GM18511 (cell line): ENCODE measurements around the gene ARHGEF10L.

ENCODE experiments used
- ATAC-seq: cut with Tn5 transposase; IDR thresholded peaks from one replicate; pipeline ENCODE4 v1.9.1; 2021; ENCODE audit warnings: mild to moderate bottlenecking, moderate library complexity; ENCODE audit not compliant: unreplicated experiment

ARHGEF10L gene

GRCh38 chr1:17588048-17588871 lies 48.8 kb downstream of the ARHGEF10L start:
- ATAC-seq = no peak

- ATAC-seq = no peak
Measured at GRCh38 chr1:17591814-17592430, 52.4 kb downstream of the ARHGEF10L start.

GRCh38 chr1:17594026-17594425 lies 54.5 kb downstream of the ARHGEF10L start:
- no peak for ATAC-seq

DNA sequence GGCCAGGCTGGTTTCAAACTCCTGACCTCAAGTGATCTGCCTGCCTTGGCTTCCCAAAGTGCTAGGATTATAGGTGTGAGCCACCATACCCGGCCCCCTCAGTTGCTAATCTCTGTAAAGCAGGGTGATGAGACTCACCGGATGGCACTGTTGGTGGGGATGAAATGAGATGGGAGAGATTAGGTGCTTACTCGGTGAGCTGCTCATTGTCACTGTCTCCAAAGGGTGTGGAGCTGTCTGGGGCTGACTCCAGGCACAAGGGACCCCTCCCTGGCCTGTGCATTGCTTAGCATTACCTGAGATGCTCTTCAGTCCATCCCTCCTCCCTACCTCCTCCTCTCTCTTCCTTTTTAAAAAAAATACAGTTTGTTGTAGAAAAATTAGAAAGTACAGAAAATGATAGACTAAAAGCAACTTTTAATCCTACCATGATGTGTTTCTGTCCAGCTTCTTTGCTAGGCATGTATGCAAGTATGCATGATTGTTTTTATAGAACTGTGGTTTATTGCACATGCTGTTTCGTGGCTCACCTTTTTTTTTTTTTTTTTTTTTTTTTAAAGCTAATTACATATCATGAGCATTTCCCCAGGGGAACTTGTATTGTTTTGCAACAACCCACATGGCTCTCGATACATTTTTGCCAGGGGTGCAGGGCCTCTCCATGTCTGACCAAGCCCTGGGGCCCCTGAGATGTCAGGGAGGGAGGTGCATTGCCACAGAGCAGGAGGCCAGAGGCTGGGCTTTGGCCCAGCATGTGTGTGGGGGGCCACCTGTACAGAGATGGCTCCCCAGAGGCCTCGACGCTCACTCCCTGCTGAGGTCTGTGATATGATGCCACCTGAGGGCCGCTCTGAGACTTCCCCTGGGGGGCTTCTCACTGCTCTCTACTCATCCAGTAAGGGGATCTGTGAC lies 55.4 kb downstream of the ARHGEF10L start:
- ATAC-seq = no peak

DNA sequence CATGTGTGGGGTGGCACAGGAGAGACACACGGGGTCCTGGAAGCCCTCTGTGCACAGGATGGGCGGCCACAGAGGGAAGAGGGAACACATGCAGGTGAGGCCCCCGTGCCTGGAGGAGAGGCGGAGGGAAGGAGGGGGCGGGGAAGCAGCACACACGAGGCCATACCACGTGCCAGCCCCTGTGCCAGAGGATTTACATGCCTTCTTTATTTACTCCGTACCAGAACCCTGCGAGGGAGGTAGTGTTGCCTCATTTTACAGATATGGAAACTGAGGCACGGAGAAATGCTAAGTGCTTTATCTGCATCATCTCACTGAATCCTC lies 56.1 kb downstream of the ARHGEF10L start:
- ATAC-seq = no peak

DNA sequence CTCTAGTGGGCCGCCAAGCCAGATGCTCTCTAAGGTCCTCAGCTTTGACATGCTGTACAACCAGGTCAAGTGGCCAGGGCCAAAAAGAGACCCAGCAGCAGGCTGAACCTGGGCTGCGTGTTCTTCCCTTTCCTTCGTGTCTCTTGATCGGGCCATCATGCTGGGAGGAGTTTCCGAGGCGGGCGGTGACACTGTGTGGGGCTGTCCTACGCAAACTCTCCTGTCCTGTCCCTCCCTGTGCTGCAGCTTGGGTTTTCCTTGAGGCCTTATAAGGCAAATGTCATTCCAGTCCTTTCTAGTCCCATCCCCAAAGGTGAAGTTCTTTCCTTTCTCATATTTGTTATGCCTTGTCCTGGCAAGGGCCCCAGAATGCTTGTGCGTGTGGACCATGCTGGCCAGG lies 56.7 kb downstream of the ARHGEF10L start:
- ATAC-seq = no peak

DNA sequence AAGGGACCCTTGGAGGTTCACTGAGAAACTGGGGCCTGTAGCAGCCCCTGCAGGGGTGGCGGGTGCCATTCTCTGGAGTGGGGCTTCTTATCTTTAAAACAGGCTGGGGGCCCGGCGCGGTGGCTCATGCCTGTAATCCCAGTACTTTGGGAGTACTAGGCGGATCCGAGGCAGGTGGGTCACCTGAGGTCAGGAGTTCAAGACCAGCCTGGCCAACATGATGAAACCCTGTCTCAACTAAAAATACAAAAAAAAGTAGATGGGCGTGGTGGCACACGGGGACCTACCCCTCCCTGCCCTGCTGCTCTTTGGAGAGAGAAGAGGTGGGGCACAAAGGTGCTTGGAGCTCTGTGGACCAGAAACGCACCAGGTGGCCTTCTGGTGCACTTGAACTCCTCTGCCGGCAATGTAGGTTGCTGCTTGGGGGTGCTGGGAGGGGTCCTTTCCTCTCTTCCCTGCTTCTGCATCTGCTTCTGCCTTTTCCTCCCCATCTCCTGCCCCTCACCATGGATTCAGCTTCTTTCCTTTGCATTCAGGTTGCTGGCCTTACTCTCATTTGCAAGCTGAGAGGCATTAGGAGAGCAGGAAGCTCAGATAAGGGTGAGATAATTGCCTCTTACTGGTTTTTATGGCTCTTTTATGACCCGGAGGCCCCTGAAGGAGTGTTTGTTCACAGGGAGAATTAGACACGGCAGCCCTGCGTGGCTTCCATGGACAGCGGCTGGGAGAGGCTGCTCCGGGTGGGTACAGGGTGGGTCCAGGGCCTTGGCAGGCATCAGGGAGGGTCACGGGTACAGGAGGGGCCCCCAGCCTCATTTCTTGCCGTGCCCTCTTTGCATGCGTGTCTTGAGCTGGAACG lies 57.4 kb downstream of the ARHGEF10L start:
- no peak for ATAC-seq

DNA sequence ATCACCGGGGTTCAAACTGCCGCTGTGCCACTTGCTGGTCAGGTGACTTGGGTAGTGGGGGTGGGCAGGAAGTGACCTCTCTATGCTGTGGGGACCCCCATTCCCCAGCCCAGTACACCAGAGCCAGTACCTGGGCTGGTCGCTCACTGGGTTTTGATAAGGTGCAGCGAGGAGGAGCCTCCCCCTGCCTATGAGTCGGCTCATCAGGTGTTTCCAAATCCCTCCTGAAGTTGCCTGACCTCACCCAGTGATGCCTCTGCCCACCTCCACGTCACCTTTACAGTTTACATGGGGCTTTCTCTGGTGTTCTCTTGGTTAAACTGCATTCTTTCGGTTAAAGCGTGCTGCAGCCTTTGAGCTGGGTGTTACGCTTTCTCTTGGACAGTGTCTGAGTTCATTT lies 58.2 kb downstream of the ARHGEF10L start:
- ATAC-seq = no peak

- ATAC-seq = no peak
Measured at GRCh38 chr1:17598251-17598650, 58.8 kb downstream of the ARHGEF10L start.

DNA sequence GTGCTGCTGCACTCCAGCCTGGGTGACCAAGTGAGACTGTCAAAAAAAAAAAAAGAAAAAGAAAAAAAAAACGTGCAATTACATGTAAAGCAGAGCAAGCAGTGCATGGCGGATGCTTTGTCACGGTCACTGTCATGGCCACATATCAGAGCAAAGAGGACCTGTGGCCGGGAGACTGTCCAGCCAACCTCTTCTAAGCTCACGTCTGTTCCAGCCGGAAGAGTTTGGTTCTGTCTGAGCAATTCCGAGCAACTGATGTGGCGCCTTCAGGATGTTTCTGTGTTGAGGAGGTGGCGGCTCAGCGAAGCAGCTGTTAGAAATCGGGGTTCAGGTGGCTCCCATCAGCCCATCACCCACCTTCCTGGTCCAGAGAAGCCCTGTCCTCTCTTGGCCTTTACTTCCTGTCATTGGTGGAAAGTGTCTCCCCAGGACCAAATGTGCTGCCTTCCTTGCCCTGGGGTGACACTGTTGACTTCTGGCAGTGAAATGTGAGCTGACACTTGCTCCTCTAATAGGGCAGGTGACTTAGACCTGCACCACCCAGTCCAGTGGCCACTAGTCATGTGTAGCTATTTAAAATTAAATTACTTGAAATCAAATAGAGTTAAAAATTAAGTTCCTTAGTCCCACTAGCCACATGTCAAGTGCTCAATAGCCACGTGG lies 59.9 kb downstream of the ARHGEF10L start:
- ATAC-seq = no peak

DNA sequence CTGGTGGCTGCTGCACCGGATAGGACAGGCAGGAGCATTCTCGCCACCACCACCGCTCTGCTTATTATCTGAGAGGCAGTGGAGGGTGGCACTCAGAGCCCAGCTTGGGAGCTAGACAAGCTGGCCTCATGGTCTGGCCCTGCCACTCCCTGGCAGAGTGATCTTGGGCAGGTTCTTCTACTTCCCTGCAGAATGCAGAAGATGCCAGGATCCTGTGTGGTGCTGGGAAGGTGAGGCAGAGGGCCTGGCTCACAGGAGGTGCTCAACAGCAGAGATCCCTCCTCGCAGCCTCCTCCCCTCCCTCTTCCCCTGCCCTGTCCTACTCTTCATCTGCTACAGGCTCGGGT lies 60.4 kb downstream of the ARHGEF10L start:
- ATAC-seq = no peak

DNA sequence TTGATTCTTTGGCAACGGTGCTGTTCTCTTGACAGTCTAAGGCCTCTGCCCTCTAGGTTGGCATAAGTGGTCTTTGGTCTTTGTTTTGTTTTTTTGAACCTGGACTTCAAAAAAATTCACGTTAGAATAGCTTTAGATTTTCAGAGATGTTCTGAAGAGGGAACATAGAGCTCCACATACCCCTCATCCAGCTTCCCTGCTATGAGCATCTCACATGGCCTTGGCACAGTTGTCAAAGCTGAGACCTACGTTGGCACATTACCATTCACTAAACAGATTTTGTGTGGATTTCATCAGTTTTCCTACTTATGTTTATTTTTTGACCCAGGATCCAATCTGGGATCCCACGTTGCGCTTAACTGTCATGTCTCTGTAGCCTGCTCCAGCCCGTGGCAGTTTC lies 60.8 kb downstream of the ARHGEF10L start:
- no peak for ATAC-seq

- no peak for ATAC-seq
Measured at GRCh38 chr1:17601643-17602382, 62.3 kb downstream of the ARHGEF10L start.

GRCh38 chr1:17603091-17603841 lies 63.8 kb downstream of the ARHGEF10L start:
- ATAC-seq = no peak

GRCh38 chr1:17605582-17606344 lies 66.3 kb downstream of the ARHGEF10L start:
- ATAC-seq = no peak

GRCh38 chr1:17606826-17607440 lies 67.4 kb downstream of the ARHGEF10L start:
- no peak for ATAC-seq

DNA sequence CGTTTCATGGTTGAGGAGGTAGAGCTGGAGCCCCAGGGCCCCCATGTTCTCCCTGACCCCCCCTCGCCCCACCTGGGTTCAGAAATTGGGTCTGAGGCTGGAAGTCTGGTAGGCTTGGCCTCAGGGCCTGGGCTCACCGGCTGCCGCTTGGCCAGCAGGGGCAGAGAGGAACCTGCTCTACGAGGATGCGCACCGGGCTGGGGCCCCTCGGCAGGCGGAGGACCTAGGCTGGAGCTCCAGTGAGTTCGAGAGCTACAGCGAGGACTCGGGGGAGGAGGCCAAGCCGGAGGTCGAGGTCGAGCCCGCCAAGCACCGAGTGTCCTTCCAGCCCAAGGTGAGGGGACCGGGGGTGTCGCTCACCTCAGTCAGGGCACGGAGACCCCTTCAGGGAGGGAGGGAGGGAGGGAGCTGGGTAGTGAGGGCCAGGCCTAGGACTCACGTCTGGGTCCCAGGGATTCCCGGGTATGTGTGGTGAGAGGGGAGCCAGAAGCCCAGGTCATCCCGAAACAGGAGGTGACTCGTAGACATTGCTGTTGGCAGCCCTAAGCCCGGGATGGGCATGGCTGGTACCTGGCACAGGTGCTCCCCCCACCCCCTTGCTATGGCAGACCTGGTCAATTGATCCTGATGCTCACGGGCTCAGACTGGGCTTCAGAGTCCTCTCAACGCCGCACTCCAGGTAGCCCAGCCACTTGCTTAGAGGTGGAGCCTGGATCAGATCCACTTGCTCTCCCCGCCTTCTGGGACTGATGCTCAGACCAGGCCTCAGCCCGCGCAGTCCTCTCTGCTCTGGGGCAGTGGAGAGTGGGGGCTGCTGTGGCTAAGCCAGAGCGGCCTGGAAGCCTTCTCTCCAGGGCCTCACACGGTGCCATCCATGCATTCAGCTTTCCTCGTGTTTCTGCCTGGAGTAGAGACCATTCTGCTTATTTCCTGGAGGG lies 68.4 kb downstream of the ARHGEF10L start:
- ATAC-seq = no peak
